Epithelial cell of esophagus (primary cell): ENCODE results near the gene KCNMA1.

Experiments used
- DNase-seq: peaks from one replicate; pipeline ENCODE4 v3.0.0; 2010; ENCODE audit warnings: low read depth
- H3K4me3 ChIP-seq: 2 replicates; pipeline ENCODE4 v1.5.1; 2011; ENCODE audit warnings: mild to moderate bottlenecking, low read length, control low read depth
- TF ChIP-seq, protein P1 (sequence below): IDR thresholded peaks from 2 replicates; pipeline ENCODE4 v1.5.1; 2011; ENCODE audit warnings: low read depth, mild to moderate bottlenecking, low read length, control low read depth, inconsistent platforms; ENCODE audit not compliant: insufficient read depth; ENCODE audit errors: missing control alignments

Gene KCNMA1

DNA sequence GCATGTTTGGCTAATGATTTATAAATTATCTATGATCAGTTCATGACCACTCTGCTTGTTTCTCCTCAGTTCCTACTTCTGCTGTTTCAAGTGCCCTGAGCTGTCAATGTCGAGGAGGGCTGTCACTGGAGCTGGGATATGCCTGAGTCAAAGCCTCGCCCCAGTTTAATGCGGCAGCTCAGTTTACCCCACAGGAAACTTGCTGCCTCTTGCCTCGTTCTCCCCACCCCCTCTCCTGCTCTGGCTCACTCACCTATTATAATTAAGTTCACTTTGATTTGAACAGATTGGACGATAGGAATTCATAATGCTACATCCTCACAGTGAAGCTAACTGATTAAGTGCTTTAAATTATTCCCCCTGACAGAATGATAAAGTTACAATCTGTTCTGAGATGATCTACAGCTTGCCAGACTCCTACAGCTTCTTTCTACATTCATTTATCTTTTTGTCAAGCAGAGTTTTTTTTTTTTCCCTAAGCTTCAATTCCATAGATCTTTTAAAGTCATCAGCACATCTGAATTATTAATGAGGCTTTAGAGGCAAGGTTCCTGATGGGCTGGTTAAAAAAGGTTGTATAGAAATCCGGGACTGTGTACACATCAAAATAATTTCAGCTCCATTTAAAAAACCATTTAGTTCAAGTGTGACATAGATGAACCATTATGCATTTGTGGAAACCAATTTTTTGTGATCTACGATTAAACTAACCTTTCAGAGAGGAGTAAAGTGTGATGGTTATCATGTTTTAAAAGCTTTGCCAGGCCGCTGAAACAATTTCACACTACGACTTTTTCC lies 758.3 kb downstream of the KCNMA1 start:
- no peak for DNase-seq
- H3K4me3 ChIP-seq: no peak overlapping the region
- TF ChIP-seq, protein P1, sequence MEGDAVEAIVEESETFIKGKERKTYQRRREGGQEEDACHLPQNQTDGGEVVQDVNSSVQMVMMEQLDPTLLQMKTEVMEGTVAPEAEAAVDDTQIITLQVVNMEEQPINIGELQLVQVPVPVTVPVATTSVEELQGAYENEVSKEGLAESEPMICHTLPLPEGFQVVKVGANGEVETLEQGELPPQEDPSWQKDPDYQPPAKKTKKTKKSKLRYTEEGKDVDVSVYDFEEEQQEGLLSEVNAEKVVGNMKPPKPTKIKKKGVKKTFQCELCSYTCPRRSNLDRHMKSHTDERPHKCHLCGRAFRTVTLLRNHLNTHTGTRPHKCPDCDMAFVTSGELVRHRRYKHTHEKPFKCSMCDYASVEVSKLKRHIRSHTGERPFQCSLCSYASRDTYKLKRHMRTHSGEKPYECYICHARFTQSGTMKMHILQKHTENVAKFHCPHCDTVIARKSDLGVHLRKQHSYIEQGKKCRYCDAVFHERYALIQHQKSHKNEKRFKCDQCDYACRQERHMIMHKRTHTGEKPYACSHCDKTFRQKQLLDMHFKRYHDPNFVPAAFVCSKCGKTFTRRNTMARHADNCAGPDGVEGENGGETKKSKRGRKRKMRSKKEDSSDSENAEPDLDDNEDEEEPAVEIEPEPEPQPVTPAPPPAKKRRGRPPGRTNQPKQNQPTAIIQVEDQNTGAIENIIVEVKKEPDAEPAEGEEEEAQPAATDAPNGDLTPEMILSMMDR: no peak

DNA sequence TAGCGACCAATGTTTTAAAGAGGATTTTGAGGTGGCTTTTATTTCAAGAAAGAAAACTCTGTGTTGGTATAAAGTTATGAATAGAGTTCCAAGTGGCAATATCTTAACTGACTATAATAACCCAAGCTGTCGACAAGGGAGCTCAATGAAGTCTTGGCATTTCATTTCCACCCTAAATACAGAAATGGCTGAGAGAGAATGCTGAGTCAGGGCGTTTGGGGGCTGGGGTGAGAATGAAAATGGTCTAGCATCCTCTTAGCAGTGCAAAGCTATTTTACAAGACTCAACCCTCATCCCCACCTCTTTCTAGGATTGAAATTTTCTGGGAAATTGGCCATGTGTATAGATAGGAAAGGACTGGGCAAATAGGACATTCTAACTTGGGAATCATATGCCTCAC lies 759.1 kb downstream of the KCNMA1 start:
- no peak overlapping the region for H3K4me3 ChIP-seq
- DNase-seq: no peak
- TF ChIP-seq, protein P1: no peak

DNA sequence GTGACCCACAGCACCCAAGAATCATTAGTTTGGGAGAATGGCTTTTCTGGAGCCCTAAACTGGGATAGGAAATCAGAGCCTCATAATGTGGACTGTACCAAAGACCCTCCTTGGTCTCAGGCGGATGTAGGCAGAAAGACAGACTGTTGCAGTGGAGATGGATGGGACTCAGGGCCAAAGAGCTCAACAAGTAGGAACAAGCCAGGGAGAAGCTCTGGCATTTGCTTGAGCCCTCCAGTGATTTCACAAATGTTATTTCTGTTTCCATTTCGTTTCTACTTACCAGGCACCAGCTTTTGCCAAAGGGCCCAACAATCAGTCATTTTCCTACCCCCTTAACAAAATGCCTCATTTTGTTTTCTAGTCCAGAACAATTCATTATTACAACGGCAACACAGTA lies 762.7 kb downstream of the KCNMA1 start:
- peak; percentile 68 for DNase-seq
- TF ChIP-seq, protein P1: no peak
- no peak overlapping the region for H3K4me3 ChIP-seq

DNA sequence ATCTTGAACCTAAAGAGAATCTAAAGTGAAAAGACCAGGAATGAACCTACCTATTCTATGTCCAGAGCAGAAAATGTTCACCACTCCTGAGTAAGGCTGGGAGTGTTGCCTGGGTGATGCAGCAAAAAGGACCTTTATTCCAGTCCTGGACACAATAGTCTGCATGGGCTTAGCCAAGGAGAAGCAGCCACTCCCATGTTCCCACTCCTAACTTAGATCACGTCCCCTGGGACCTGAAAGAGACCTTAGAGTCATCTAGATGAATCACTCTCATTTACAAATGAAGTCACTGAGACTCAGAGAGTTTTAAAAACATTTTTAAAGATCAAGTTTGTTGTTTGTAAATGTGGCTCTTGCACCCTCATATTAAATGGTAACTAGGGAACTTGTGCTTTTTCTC lies 763.4 kb downstream of the KCNMA1 start:
- TF ChIP-seq, protein P1: no peak
- DNase-seq: peak; percentile 62
- H3K4me3 ChIP-seq: no peak overlapping the region

DNA sequence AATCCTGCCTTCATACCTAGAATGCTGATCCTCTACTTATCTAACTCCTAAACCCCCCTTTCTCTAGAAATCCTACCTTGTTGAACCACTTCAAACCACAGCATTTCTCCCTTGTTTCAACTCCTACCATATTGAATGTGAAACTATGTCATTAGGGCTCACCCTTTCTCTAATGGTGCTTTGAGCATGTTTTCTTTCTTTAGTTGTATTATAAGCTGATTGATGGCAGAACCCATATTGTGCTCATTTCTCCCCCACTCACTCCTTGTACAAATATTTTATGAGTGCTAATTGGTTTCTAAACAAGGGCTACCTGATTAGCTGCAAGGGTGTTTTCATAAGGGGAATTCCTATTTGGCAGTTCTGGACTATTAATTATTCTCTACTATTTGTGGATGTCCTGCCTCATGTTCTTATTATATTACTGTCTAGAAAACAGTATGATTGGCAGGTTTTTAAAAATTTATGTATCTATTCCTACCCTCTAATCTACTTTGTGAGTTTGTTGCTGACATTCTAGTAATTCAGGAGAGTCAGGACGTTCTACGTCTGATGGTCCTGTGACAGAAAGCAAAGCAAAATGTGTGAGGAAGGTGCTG lies 765.8 kb downstream of the KCNMA1 start:
- H3K4me3 ChIP-seq: no peak overlapping the region
- TF ChIP-seq, protein P1: no peak
- DNase-seq: no peak

DNA sequence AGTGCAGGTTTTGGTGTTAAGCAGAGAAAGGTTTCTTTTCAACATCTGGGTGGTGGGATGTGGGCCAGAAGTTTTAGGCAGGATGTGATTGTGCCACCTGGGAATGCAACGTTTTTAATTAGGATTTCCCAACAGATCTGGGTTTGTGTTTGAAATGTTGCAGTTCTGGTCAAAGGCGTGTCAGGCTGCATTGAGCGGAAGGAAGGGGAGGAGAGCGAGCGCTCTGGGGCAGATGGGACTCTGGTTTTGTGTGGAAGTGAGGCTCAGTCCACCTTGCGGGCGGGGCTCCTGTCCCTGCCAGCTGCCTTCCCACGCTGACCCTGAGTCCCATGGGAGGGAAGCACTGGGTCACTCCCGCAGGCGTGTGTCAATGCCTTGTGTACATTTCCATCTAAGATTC lies 767.7 kb downstream of the KCNMA1 start:
- TF ChIP-seq, protein P1: no peak
- peak; percentile 7 for DNase-seq
- H3K4me3 ChIP-seq: no peak overlapping the region
